ENCODE results near the gene NUCB1. TPM values are rescaled to one million over a fixed set of nuclear protein-coding genes. Genes with fewer than 3 reads are reported as not detected.
"Not testable (repeated sequence)": the region's sequence is repeated elsewhere in the genome, so short reads cannot be mapped to it uniquely, and the experiment has no call there.

Gene NUCB1
- total RNA-seq, 1 experiment from 2014 or later = 153 TPM

GRCh38 chr19:48922548-48923490 is 22.7 kb downstream of the NUCB1 start:
- no peaks in the 10 kb centered on the region for H3K9me3 Mint-ChIP-seq
- ChIA-PET POLR2A (interaction anchor here (0.6 kb wide), 1 partner anchor 124 kb away, joined by 3 read pairs; no protein-coding TSS in a partner anchor), CTCF (no interaction called here)
- peaks cover 14% of the 10 kb centered on the region for H3K36me3 Mint-ChIP-seq
- ATAC-seq (no peak), DNase-seq (ENCODE audit: low spot score) (no peak)
- H3K27ac Mint-ChIP-seq = no peak overlapping the region
- no peak overlapping the region for H3K4me3 Mint-ChIP-seq
- no peak for TF ChIP-seq MLX (CRISPR knock-in tag; IDR thresholded peaks at IDR 0.05)
- no peak for TF ChIP-seq TEAD4 (CRISPR knock-in tag; IDR thresholded peaks at IDR 0.05)
- no peak for TF ChIP-seq CREB1 (CRISPR knock-in tag; IDR thresholded peaks at IDR 0.05)
- no peak for TF ChIP-seq E2F5 (CRISPR knock-in tag; IDR thresholded peaks at IDR 0.05)
- no peak for TF ChIP-seq ATF6 (CRISPR knock-in tag; IDR thresholded peaks at IDR 0.05)
- no peak for TF ChIP-seq KAT7 (CRISPR knock-in tag; IDR thresholded peaks at IDR 0.05; ENCODE audit: borderline replicate concordance)
- no peak for TF ChIP-seq ZNF138 (CRISPR knock-in tag; conservative IDR thresholded peaks at IDR 0.05)
- TF ChIP-seq TP53 (CRISPR knock-in tag; IDR thresholded peaks at IDR 0.05) = no peak
- TF ChIP-seq ZNF532 (CRISPR knock-in tag; IDR thresholded peaks at IDR 0.05; ENCODE audit: borderline replicate concordance) = no peak
- no peaks in the 10 kb centered on the region for H3K4me1 Mint-ChIP-seq
- no peaks in the 10 kb centered on the region for H3K27me3 Mint-ChIP-seq (ENCODE audit: low read depth)

- no peaks in the 10 kb centered on the region for H3K9me3 Mint-ChIP-seq
- CTCF ChIA-PET = interaction anchor here (0.7 to 1.7 kb wide), 5 partner anchors 25 to 172 kb away, joined by 3 to 7 read pairs (median 4); partner anchors contain the start of genes NUCB1 and RUVBL2
- H3K36me3 Mint-ChIP-seq = peaks cover 8% of the 10 kb centered on the region
- H3K27ac Mint-ChIP-seq = no peak overlapping the region
- H3K4me3 Mint-ChIP-seq = no peak overlapping the region
- no peak for ATAC-seq
- POLR2A ChIA-PET = interaction anchor here (0.7 kb wide), 2 partner anchors 130 to 230 kb away, joined by 5 to 6 read pairs; no protein-coding TSS in a partner anchor
- no peaks in the 10 kb centered on the region for H3K4me1 Mint-ChIP-seq
- TF ChIP-seq IRF2 (CRISPR knock-in tag; IDR thresholded peaks at IDR 0.05; ENCODE audit: borderline replicate concordance, low read depth) (no peak), ZSCAN18 (CRISPR knock-in tag; IDR thresholded peaks at IDR 0.05) (no peak), E2F1 (CRISPR knock-in tag; IDR thresholded peaks at IDR 0.05) (no peak)
- no peak for DNase-seq (ENCODE audit: low spot score)
- peaks cover 8% of the 10 kb centered on the region; the same call in 1 of the 2 replicates for H3K27me3 Mint-ChIP-seq (ENCODE audit: low read depth)
Measured at GRCh38 chr19:48925240-48925843, 25.2 kb downstream of the NUCB1 start.

- DNase-seq (ENCODE audit: low spot score); H3K4me1 Mint-ChIP-seq; H3K27ac Mint-ChIP-seq; H3K36me3 Mint-ChIP-seq; H3K4me3 Mint-ChIP-seq; H3K9me3 Mint-ChIP-seq; ATAC-seq; POLR2A ChIA-PET: not testable (repeated sequence)
- H3K27me3 Mint-ChIP-seq (ENCODE audit: low read depth) = peaks cover 10% of the 10 kb centered on the region; the same call in 1 of the 2 replicates
- CTCF ChIA-PET = interaction anchor here (1.3 to 1.7 kb wide), 2 partner anchors 26 to 45 kb away, joined by 4 to 7 read pairs; partner anchors contain the start of gene NUCB1
Measured at GRCh38 chr19:48925890-48926289, 25.8 kb downstream of the NUCB1 start.

All from WTC11 (cell line).